ENCODE measurements around the gene DCAF5. TPM values are rescaled to one million over a fixed set of nuclear protein-coding genes. Genes with fewer than 3 reads are reported as not detected.
A peak's percentile ranks its signal among the peaks of the same experiment; 100 is the strongest.
"Not testable (repeated sequence)": the region's sequence is repeated elsewhere in the genome, so short reads cannot be mapped to it uniquely, and the experiment has no call there.

DCAF5 gene
- total RNA-seq, 1 donor from 2014 or later = 21.2 TPM

GRCh38 chr14:69073915-69074314, 79.0 kb downstream of the DCAF5 start:
- DNase-seq (ENCODE audit: low spot score) = no peak

GRCh38 chr14:69073429-69073828, 79.5 kb downstream of the DCAF5 start:
- no peak for DNase-seq (ENCODE audit: low spot score)

- DNase-seq (ENCODE audit: low spot score) = no peak
These were observed 80.3 kb downstream of the DCAF5 start for GRCh38 chr14:69072584-69072983.

GRCh38 chr14:69068744-69069421, 84.0 kb downstream of the DCAF5 start:
- DNase-seq (ENCODE audit: low spot score) = peak; percentile 74

GRCh38 chr14:69066396-69067171, 86.3 kb downstream of the DCAF5 start:
- no peak for DNase-seq (ENCODE audit: low spot score)

- DNase-seq (ENCODE audit: low spot score) = not testable (repeated sequence)
These were observed 87.0 kb downstream of the DCAF5 start for GRCh38 chr14:69065934-69066333.

GRCh38 chr14:69064596-69064995, 88.3 kb downstream of the DCAF5 start:
- DNase-seq (ENCODE audit: low spot score) = no peak

- peak; percentile 89 for DNase-seq (ENCODE audit: low spot score)
These were observed 93.0 kb downstream of the DCAF5 start for GRCh38 chr14:69059658-69060623.

- no peak for DNase-seq (ENCODE audit: low spot score)
These were observed 96.7 kb downstream of the DCAF5 start for GRCh38 chr14:69055999-69056788.

- no peak for DNase-seq (ENCODE audit: low spot score)
These were observed 97.8 kb downstream of the DCAF5 start for GRCh38 chr14:69055125-69055524.

- DNase-seq (ENCODE audit: low spot score) = no peak
These were observed 98.9 kb downstream of the DCAF5 start for GRCh38 chr14:69054030-69054429.

- DNase-seq (ENCODE audit: low spot score) = no peak
These were observed 100.7 kb downstream of the DCAF5 start for GRCh38 chr14:69052181-69052601.

GRCh38 chr14:69050240-69051184, 102.4 kb downstream of the DCAF5 start:
- DNase-seq (ENCODE audit: low spot score) = peak; percentile 63

GRCh38 chr14:69049675-69050074, 103.2 kb downstream of the DCAF5 start:
- peak; percentile 92 for DNase-seq (ENCODE audit: low spot score)

GRCh38 chr14:69048456-69048855, 104.5 kb downstream of the DCAF5 start:
- no peak for DNase-seq (ENCODE audit: low spot score)

- no peak for DNase-seq (ENCODE audit: low spot score)
These were observed 105.7 kb downstream of the DCAF5 start for GRCh38 chr14:69047255-69047654.

GRCh38 chr14:69046476-69046860, 106.5 kb downstream of the DCAF5 start:
- peak; percentile 82 for DNase-seq (ENCODE audit: low spot score)

- peak; percentile 91 for DNase-seq (ENCODE audit: low spot score)
These were observed 107.0 kb downstream of the DCAF5 start for GRCh38 chr14:69045857-69046475.

GRCh38 chr14:69044965-69045555, 107.9 kb downstream of the DCAF5 start:
- DNase-seq (ENCODE audit: low spot score) = peak; percentile 91

All from umbilical cord (tissue), 2 donors.